Activated B cell treated with CpG ODN at 0.5 μM for 24 hours (primary cell): ENCODE data around the gene SEMA3E. TPM values are rescaled to one million over a fixed set of nuclear protein-coding genes. Genes with fewer than 3 reads are reported as not detected.

ENCODE experiments used
- ATAC-seq: fragments of 200-7000 bp; cut with Tn5 transposase; one replicate; pipeline ENCODE4 v1.10.0; 2021; ENCODE audit warnings: low read depth, mild to moderate bottlenecking, moderate library complexity
- CTCF ChIA-PET: fragments of 350-600 bp; sonication (Branson Sonifier 250); formaldehyde crosslinking; loops from one replicate; lab custom pipeline; 2021; ENCODE audit warnings: antibody characterized with exemption; lab: Charles Lee
- POLR2A ChIA-PET: fragments of 350-600 bp; sonication (Branson Sonifier 250); formaldehyde crosslinking; loops from one replicate; lab custom pipeline; 2021; ENCODE audit warnings: antibody characterized with exemption; lab: Charles Lee
- DNase-seq: peaks from one replicate; pipeline ENCODE4 v3.0.0; 2022
- H3K27ac Mint-ChIP-seq: one replicate; pipeline ENCODE4 v1.8.0; 2020; ENCODE audit warnings: mixed read lengths
- H3K27me3 Mint-ChIP-seq: one replicate; pipeline ENCODE4 v1.8.0; 2021; ENCODE audit warnings: mixed read lengths
- H3K36me3 Mint-ChIP-seq: one replicate; pipeline ENCODE4 v1.8.0; 2021; ENCODE audit warnings: low read depth, mixed read lengths
- H3K4me1 Mint-ChIP-seq: one replicate; pipeline ENCODE4 v1.8.0; 2021; ENCODE audit warnings: mixed read lengths
- H3K4me3 Mint-ChIP-seq: one replicate; pipeline ENCODE4 v1.8.0; 2020; ENCODE audit warnings: mild to moderate bottlenecking, mixed read lengths
- H3K9me3 Mint-ChIP-seq: one replicate; pipeline ENCODE4 v1.8.0; 2020; ENCODE audit warnings: mixed read lengths
- CTCF ChIP-seq: fragments of 200-600 bp; IDR thresholded peaks from one replicate; pipeline ENCODE4 v1.8.0; 2022; ENCODE audit warnings: antibody characterized with exemption, mild to moderate bottlenecking
- intact Hi-C: fragments of 100-400 bp; cut with micrococcal nuclease; formaldehyde crosslinking; loops from one replicate; pipeline ENCODE4 v1.15.1; 2024
- total RNA-seq: library from RNA; stranded (reverse); gene quantifications from 2 replicates; pipeline ENCODE4 v1.2.3, GENCODE V29; 2022

The SEMA3E gene
- total RNA-seq, 1 donor from 2014 or later = not detected

- Mint-ChIP-seq H3K36me3 (no peaks in the 10 kb centered on the region), H3K27ac (no peak overlapping the region)
Observed at GRCh38 chr7:83643739-83644138, 5.2 kb downstream of the SEMA3E start.

DNA sequence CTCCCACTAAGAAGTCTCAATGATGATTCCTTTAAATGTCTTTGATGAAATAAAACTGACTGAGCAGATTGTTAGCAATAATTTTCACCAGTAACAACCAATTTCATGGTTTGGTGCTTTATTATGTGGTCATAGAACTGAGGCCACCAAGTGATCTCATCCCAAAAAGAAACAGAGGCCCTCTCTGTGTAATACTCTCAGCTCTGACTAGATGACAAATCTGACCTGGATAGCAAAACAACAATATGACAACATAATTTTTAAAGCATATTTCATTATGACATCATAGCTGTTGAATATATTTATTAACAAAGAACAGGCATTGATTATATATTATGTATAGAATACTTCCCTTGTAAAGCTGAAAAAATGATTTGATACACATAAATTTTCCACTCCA lies 5.9 kb downstream of the SEMA3E start:
- no peaks in the 10 kb centered on the region for H3K36me3 Mint-ChIP-seq
- peaks cover 1% of the 10 kb centered on the region for H3K9me3 Mint-ChIP-seq
- ATAC-seq = no peak
- CTCF ChIA-PET = no interaction called here
- H3K4me3 Mint-ChIP-seq = no peak overlapping the region
- DNase-seq = no peak
- POLR2A ChIA-PET = no interaction called here
- no peak overlapping the region for H3K27ac Mint-ChIP-seq
- intact Hi-C loops = no loop called here
- no peaks in the 10 kb centered on the region for H3K27me3 Mint-ChIP-seq
- TF ChIP-seq CTCF = no peak
- H3K4me1 Mint-ChIP-seq = no peaks in the 10 kb centered on the region

More at GRCh38 chr7:83643739-83644138, 5.2 kb downstream of the SEMA3E start:
- intact Hi-C loops = no loop called here
- ChIA-PET POLR2A (no interaction called here), CTCF (no interaction called here)
- DNase-seq (no peak), ATAC-seq (no peak)
- no peak for TF ChIP-seq CTCF
- H3K4me3 Mint-ChIP-seq = no peak overlapping the region
- H3K4me1 Mint-ChIP-seq = no peaks in the 10 kb centered on the region
- H3K27me3 Mint-ChIP-seq = no peaks in the 10 kb centered on the region
- no peaks in the 10 kb centered on the region for H3K9me3 Mint-ChIP-seq

GRCh38 chr7:83640731-83641537 lies 8.0 kb downstream of the SEMA3E start:
- intact Hi-C loops = no loop called here
- no peak for TF ChIP-seq CTCF
- no peaks in the 10 kb centered on the region for H3K4me1 Mint-ChIP-seq

DNA sequence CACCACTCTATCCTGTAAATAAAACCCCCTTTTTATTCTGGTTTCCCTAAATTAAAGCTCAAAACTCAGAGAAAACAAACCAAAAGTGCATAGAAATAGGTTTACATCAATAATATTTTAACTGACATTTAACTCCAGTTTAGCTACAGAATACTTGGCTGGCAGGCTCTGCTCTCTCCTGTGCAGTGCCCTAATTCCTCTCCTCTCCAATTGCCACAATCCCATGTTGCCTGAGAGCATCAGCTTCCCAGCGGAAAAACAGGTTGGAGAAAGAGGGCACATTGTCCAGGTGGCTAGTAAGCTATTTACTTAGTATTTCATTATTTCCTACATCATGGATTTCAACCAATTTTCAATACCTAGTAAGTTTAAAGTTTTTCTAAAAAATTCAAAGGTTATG lies 8.7 kb downstream of the SEMA3E start:
- CTCF ChIA-PET = no interaction called here
- no peak for DNase-seq
- intact Hi-C loops = no loop called here
- POLR2A ChIA-PET = no interaction called here
- TF ChIP-seq CTCF = no peak
- no peaks in the 10 kb centered on the region for H3K36me3 Mint-ChIP-seq
- ATAC-seq = no peak
- no peak overlapping the region for H3K4me3 Mint-ChIP-seq
- H3K27me3 Mint-ChIP-seq = no peaks in the 10 kb centered on the region
- no peaks in the 10 kb centered on the region for H3K4me1 Mint-ChIP-seq
- peaks cover 2% of the 10 kb centered on the region for H3K9me3 Mint-ChIP-seq
- no peak overlapping the region for H3K27ac Mint-ChIP-seq

More at GRCh38 chr7:83640731-83641537, 8.0 kb downstream of the SEMA3E start:
- ATAC-seq (no peak), DNase-seq (no peak)
- POLR2A ChIA-PET = no interaction called here
- H3K9me3 Mint-ChIP-seq = peaks cover 2% of the 10 kb centered on the region
- H3K27ac Mint-ChIP-seq = no peak overlapping the region
- no peaks in the 10 kb centered on the region for H3K27me3 Mint-ChIP-seq
- H3K36me3 Mint-ChIP-seq = no peaks in the 10 kb centered on the region
- CTCF ChIA-PET = no interaction called here
- H3K4me3 Mint-ChIP-seq = no peak overlapping the region

GRCh38 chr7:83633516-83633915 lies 15.4 kb downstream of the SEMA3E start:
- Mint-ChIP-seq H3K4me3 (no peak overlapping the region), H3K4me1 (no peaks in the 10 kb centered on the region), H3K27ac (no peak overlapping the region), H3K27me3 (no peaks in the 10 kb centered on the region), H3K9me3 (peaks cover 2% of the 10 kb centered on the region), H3K36me3 (no peaks in the 10 kb centered on the region)
- CTCF ChIA-PET = no interaction called here
- POLR2A ChIA-PET = no interaction called here
- no peak for ATAC-seq
- TF ChIP-seq CTCF = no peak
- intact Hi-C loops = no loop called here
- DNase-seq = no peak
